MM.1S (cell line): ENCODE measurements around the gene DCHS1.
A peak's percentile ranks its signal among the peaks of the same experiment; 100 is the strongest.

ENCODE experiments used
- DNase-seq: peaks from one replicate; pipeline ENCODE4 v3.0.0-alpha.2; 2015
- H2AFZ ChIP-seq: fragments of 300-600 bp; sonication (generic); 2 replicates; pipeline ENCODE4 v1.6.0; 2016; ENCODE audit warnings: antibody characterized with exemption, low read length
- H3F3A ChIP-seq: fragments of 300-600 bp; sonication (generic); 2 replicates; pipeline ENCODE4 v1.6.1; 2016; ENCODE audit warnings: mild to moderate bottlenecking, antibody characterized with exemption, low read length, moderate library complexity, mixed read lengths; ENCODE audit not compliant: insufficient read depth
- H3K27ac ChIP-seq: fragments of 300-600 bp; sonication (generic); 2 replicates; pipeline ENCODE4 v1.5.1; 2016; ENCODE audit warnings: mild to moderate bottlenecking, low read length
- H3K27me3 ChIP-seq: fragments of 300-600 bp; sonication (generic); replicated peaks from 2 replicates; pipeline ENCODE4 v1.6.0; 2016; ENCODE audit warnings: low read length; ENCODE audit not compliant: insufficient read depth
- H3K36me3 ChIP-seq: fragments of 300-600 bp; sonication (generic); replicated peaks from 2 replicates; pipeline ENCODE4 v1.6.1; 2016; ENCODE audit warnings: mild to moderate bottlenecking, low read length, mixed read lengths; ENCODE audit not compliant: insufficient read depth
- H3K4me1 ChIP-seq: fragments of 300-600 bp; sonication (generic); 2 replicates; pipeline ENCODE4 v1.6.1; 2016; ENCODE audit warnings: low read length, mixed read lengths
- H3K4me2 ChIP-seq: fragments of 300-600 bp; sonication (generic); 2 replicates; pipeline ENCODE4 v1.6.0; 2016; ENCODE audit warnings: low read depth, low read length
- H3K4me3 ChIP-seq: fragments of 300-600 bp; sonication (generic); 2 replicates; pipeline ENCODE4 v1.5.1; 2016; ENCODE audit warnings: low read length, mixed read lengths
- H3K79me2 ChIP-seq: fragments of 300-600 bp; sonication (generic); 2 replicates; pipeline ENCODE4 v1.6.1; 2016; ENCODE audit warnings: mixed run types, low read length, mixed read lengths
- H3K9ac ChIP-seq: fragments of 300-600 bp; sonication (generic); 2 replicates; pipeline ENCODE4 v1.6.1; 2016; ENCODE audit warnings: low read length, mixed read lengths
- H3K9me2 ChIP-seq: fragments of 300-600 bp; sonication (generic); replicated peaks from 2 replicates; pipeline ENCODE4 v1.6.1; 2016; ENCODE audit warnings: mild to moderate bottlenecking, low read length, mixed read lengths; ENCODE audit not compliant: insufficient read depth
- H3K9me3 ChIP-seq: fragments of 300-600 bp; sonication (generic); replicated peaks from 2 replicates; pipeline ENCODE4 v1.6.1; 2016; ENCODE audit warnings: mild to moderate bottlenecking, low read length, mixed read lengths; ENCODE audit not compliant: insufficient read depth
- H4K20me1 ChIP-seq: fragments of 300-600 bp; sonication (generic); 2 replicates; pipeline ENCODE4 v1.6.1; 2016; ENCODE audit warnings: mild to moderate bottlenecking, low read length, moderate library complexity, mixed read lengths; ENCODE audit not compliant: insufficient read depth
- EZH2 ChIP-seq: fragments of 300-600 bp; sonication (generic); optimal IDR thresholded peaks from 2 replicates; pipeline ENCODE3; 2017; ENCODE audit warnings: low read depth, mild to moderate bottlenecking, antibody characterized with exemption, low read length, mixed read lengths
- EZH2phosphoT487 ChIP-seq: fragments of 300-600 bp; sonication (generic); IDR thresholded peaks from 2 replicates; pipeline ENCODE4 v1.6.1; 2018; ENCODE audit warnings: antibody characterized with exemption, low read length
- TF ChIP-seq, protein P1 (sequence below): fragments of 300-600 bp; sonication (generic); IDR thresholded peaks from 2 replicates; pipeline ENCODE4 v1.5.1; 2016; ENCODE audit warnings: antibody characterized with exemption, low read length, mixed read lengths

DCHS1 gene

DNA sequence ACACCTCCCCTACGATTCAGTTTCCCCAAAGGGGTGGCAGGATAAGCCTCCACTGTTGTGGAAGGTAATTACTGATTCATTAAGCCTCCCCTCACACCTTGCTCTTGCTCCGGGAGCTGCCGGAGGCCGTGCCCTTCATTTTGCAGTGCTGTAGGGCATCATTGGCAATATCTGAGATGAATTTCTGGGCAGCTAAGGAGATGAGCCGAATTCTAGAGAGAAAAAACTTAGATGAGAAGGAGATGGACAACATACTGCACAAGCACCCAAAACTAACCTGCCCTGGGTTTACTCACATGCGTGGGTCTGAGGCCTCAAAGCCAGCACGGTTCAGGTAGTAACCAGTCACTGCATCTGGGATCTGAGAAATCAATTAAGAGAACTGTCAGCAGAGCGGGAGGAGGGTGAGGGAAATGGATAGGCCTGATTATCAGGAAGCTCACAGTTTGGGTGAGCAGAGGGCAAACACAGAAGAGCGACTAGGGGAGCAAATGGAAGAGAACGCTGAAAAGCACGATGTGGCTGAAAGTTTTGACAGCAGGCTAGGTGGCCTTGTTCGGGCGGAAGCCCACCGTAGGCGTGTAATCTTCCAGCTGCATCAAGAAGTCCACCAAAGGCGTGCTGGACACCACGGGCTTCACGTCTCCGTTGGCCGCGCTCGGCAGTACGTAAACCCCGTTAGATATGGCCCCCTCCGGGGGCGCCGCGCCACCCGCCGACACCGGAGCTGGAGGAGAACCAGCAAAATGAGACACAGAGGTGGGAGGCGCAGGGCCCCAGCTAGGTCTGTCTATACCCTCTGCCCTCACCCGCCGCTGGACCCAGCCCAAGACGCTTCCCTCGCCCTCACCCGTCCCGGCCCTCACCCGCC lies 44.3 kb downstream of the DCHS1 start:
- H3F3A ChIP-seq = peaks cover 26% of the 10 kb centered on the region

DNA sequence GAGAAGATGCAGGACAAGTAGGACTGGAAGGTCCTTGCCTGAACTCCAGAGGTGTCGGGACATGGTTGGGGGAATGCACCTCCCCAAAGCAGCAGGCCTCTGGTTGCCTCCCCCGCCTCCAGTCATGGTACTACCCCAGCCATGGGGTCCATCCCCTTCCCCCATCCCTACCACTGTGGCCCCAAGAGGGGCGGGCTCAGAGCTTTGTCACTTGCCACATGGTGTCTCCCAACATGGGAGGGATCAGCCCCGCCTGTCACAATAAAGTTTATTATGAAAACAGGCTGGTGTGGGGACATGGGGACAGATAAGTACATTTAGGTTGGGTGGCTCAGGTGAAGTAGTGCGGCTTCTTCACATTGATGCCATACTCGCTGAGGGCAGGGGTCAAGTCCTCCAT lies 45.0 kb downstream of the DCHS1 start:
- TF ChIP-seq, protein P1, sequence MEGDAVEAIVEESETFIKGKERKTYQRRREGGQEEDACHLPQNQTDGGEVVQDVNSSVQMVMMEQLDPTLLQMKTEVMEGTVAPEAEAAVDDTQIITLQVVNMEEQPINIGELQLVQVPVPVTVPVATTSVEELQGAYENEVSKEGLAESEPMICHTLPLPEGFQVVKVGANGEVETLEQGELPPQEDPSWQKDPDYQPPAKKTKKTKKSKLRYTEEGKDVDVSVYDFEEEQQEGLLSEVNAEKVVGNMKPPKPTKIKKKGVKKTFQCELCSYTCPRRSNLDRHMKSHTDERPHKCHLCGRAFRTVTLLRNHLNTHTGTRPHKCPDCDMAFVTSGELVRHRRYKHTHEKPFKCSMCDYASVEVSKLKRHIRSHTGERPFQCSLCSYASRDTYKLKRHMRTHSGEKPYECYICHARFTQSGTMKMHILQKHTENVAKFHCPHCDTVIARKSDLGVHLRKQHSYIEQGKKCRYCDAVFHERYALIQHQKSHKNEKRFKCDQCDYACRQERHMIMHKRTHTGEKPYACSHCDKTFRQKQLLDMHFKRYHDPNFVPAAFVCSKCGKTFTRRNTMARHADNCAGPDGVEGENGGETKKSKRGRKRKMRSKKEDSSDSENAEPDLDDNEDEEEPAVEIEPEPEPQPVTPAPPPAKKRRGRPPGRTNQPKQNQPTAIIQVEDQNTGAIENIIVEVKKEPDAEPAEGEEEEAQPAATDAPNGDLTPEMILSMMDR = no peak
- no peak for TF ChIP-seq EZH2
- no peaks in the 10 kb centered on the region for H3K9me2 ChIP-seq
- no peaks in the 10 kb centered on the region for H3K36me3 ChIP-seq
- H3K27ac ChIP-seq = no peak overlapping the region
- no peak for DNase-seq
- H3K4me2 ChIP-seq = no peak overlapping the region; the same call in 1 of the 2 replicates
- H2AFZ ChIP-seq = no peak overlapping the region
- no peak overlapping the region for H3K9ac ChIP-seq
- H3K79me2 ChIP-seq = peaks cover 25% of the 10 kb centered on the region
- peaks cover 30% of the 10 kb centered on the region for H3F3A ChIP-seq
- H4K20me1 ChIP-seq = no peaks in the 10 kb centered on the region
- no peaks in the 10 kb centered on the region for H3K27me3 ChIP-seq
- H3K4me1 ChIP-seq = peaks cover 35% of the 10 kb centered on the region
- H3K4me3 ChIP-seq = no peak overlapping the region
- H3K9me3 ChIP-seq = no peaks in the 10 kb centered on the region

More for the DNA sequence above, 44.3 kb downstream of the DCHS1 start:
- peak overlapping the region; percentile 78 for H3K4me3 ChIP-seq
- H3K27ac ChIP-seq = peak overlapping the region; percentile 20; the same call in 1 of the 2 replicates
- H2AFZ ChIP-seq = no peak overlapping the region
- H3K9me3 ChIP-seq = no peaks in the 10 kb centered on the region
- no peak for TF ChIP-seq EZH2
- no peak for TF ChIP-seq EZH2phosphoT487
- TF ChIP-seq, protein P1 = no peak
- no peaks in the 10 kb centered on the region for H3K36me3 ChIP-seq
- H3K4me1 ChIP-seq = peaks cover 29% of the 10 kb centered on the region
- peaks cover 24% of the 10 kb centered on the region for H3K79me2 ChIP-seq
- no peak for DNase-seq
- no peaks in the 10 kb centered on the region for H4K20me1 ChIP-seq
- peak overlapping the region; percentile 81 for H3K9ac ChIP-seq
- no peaks in the 10 kb centered on the region for H3K27me3 ChIP-seq
- no peaks in the 10 kb centered on the region for H3K9me2 ChIP-seq
- H3K4me2 ChIP-seq = peak overlapping the region; percentile 88

DNA sequence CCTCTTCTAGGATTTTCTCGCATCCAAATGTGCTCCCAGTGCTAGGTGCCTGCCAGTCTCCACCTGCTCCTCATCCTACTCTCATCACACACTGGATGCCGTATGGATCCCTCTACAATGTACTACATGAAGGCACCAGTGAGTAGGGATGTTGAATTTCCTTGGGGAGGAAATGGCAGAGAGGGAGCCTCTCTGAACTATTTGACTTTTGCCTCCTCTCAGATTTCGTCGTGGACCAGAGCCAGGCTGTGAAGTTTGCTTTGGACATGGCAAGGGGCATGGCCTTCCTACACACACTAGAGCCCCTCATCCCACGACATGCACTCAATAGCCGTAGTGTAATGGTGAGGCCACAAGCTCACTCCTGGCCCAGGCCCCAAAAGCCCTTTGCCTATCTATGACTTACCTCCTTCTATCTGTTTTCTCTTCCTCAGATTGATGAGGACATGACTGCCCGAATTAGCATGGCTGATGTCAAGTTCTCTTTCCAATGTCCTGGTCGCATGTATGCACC lies 46.0 kb downstream of the DCHS1 start:
- TF ChIP-seq EZH2phosphoT487 (no peak), EZH2 (no peak)
- TF ChIP-seq, protein P1 = no peak
- no peaks in the 10 kb centered on the region for H3K9me2 ChIP-seq
- no peaks in the 10 kb centered on the region for H3K36me3 ChIP-seq
- no peak overlapping the region for H3K4me3 ChIP-seq
- no peak overlapping the region for H3K27ac ChIP-seq
- H3K9me3 ChIP-seq = no peaks in the 10 kb centered on the region
- no peak overlapping the region for H2AFZ ChIP-seq
- peaks cover 43% of the 10 kb centered on the region for H3K4me1 ChIP-seq
- DNase-seq = no peak
- H3F3A ChIP-seq = peaks cover 33% of the 10 kb centered on the region
- H3K4me2 ChIP-seq = no peak overlapping the region
- no peaks in the 10 kb centered on the region for H3K27me3 ChIP-seq
- H3K9ac ChIP-seq = no peak overlapping the region
- H4K20me1 ChIP-seq = no peaks in the 10 kb centered on the region
- H3K79me2 ChIP-seq = peaks cover 35% of the 10 kb centered on the region
